ENCODE results near the gene TSPAN8.
A peak's percentile ranks its signal among the peaks of the same experiment; 100 is the strongest.

TSPAN8 gene

GRCh38 chr12:71138011-71138410, 19.8 kb downstream of the TSPAN8 start:
- no peak overlapping the region for H3K27ac ChIP-seq
- TF ChIP-seq CTCF (conservative IDR thresholded peaks at IDR 0.05) (peak; percentile 56), ZFX (IDR thresholded peaks at IDR 0.05) (no peak)

GRCh38 chr12:71135812-71136176, 22.0 kb downstream of the TSPAN8 start:
- H3K27ac ChIP-seq, result no peak overlapping the region
- TF ChIP-seq CTCF (conservative IDR thresholded peaks at IDR 0.05) (no peak), ZFX (IDR thresholded peaks at IDR 0.05) (no peak)

GRCh38 chr12:71135077-71135811, 22.6 kb downstream of the TSPAN8 start:
- TF ChIP-seq CTCF (conservative IDR thresholded peaks at IDR 0.05), result no peak
- no peak for TF ChIP-seq ZFX (IDR thresholded peaks at IDR 0.05)
- H3K27ac ChIP-seq, result no peak overlapping the region

GRCh38 chr12:71134405-71134804, 23.4 kb downstream of the TSPAN8 start:
- H3K27ac ChIP-seq, result no peak overlapping the region
- TF ChIP-seq ZFX (IDR thresholded peaks at IDR 0.05), result no peak
- TF ChIP-seq CTCF (conservative IDR thresholded peaks at IDR 0.05), result no peak

GRCh38 chr12:71130521-71131069, 27.2 kb downstream of the TSPAN8 start:
- TF ChIP-seq CTCF (conservative IDR thresholded peaks at IDR 0.05) (no peak), ZFX (IDR thresholded peaks at IDR 0.05) (no peak)
- H3K27ac ChIP-seq, result no peak overlapping the region

GRCh38 chr12:71129364-71129763, 28.4 kb downstream of the TSPAN8 start:
- no peak for TF ChIP-seq ZFX (IDR thresholded peaks at IDR 0.05)
- TF ChIP-seq CTCF (conservative IDR thresholded peaks at IDR 0.05), result no peak
- H3K27ac ChIP-seq, result no peak overlapping the region

GRCh38 chr12:71128191-71128788, 29.5 kb downstream of the TSPAN8 start:
- no peak for TF ChIP-seq ZFX (IDR thresholded peaks at IDR 0.05)
- TF ChIP-seq CTCF (conservative IDR thresholded peaks at IDR 0.05), result no peak
- no peak overlapping the region for H3K27ac ChIP-seq
